ENCODE measurements around the gene ARSI. TPM values are rescaled to one million over a fixed set of nuclear protein-coding genes. Genes with fewer than 3 reads are reported as not detected.
A peak's percentile ranks its signal among the peaks of the same experiment; 100 is the strongest.

The ARSI gene
- total and polyA plus RNA-seq, 3 experiments from 2014 or later = not detected

DNA sequence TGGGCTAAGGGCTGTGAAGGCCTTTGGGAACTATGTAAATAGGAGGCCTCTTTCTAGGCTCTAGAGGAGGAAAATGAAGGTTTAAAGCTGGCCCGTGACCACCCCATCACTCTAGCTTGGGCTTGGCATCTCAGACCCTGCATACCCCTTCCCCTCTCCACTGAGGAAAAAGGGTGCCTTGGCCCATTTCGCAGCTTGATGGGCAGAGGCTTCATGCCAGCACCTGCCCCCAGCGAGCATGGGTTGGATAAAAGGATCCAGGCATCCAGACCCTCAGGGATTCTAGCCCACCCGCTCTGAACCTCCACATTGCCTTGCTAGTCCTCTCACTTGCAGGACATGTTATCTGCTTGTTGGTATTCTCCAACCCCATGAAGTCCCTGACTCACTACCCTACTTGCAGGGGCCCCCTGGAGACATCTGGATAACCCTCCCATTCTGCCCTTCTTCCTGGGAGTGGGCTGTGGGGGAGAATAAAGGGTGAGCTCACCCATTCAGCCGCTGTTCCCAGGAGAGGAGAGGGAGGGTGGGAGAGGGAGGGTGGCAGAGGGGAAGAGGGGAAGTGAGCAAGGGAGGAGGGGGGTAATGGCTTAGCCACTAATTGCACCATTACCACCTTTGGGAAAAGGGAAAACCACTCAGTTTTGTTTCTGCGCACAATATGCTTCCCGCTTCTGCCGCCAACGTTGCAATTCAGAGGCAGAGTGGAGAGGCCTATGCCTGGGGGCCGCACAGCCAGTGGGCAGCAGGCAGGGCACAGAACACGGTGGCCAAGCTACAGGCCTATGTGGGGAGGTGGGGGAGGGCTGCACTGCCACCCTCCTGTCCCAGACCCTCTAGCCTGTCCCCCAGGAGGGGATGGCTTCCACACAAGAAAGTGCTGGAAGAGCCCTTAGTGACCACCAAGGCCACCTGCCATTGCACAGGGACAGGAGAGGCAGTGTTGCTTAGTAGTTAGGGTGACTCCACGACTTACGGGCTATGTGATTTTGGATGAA lies 11.0 kb downstream of the ARSI start:
- Histone ChIP-seq H3K4me1 (ENCODE audit: insufficient read depth, low read length) (no peaks in the 10 kb centered on the region), H3K4me3 (ENCODE audit: low read length) (no peak overlapping the region), H3K36me3 (ENCODE audit: insufficient read depth, low read length) (no peaks in the 10 kb centered on the region), H3K9me3 (ENCODE audit: low read length) (no peaks in the 10 kb centered on the region), H3K27ac (ENCODE audit: low read depth, low read length) (no peak overlapping the region), H3K27me3 (ENCODE audit: insufficient read depth, low read length, poor library complexity, severe bottlenecking) (no peaks in the 10 kb centered on the region)
- no peak overlapping the region for H3K27ac Mint-ChIP-seq
- no peaks in the 10 kb centered on the region for H3K36me3 Mint-ChIP-seq
- ChIA-PET CTCF (interaction anchor here (1.0 kb wide), 1 partner anchor 8 kb away, joined by 3 read pairs; no protein-coding TSS in a partner anchor), POLR2A (no interaction called here)
- no peak overlapping the region for H3K4me3 Mint-ChIP-seq
- no peaks in the 10 kb centered on the region for H3K4me1 Mint-ChIP-seq
- no peak for DNase-seq
- H3K9me3 Mint-ChIP-seq = no peaks in the 10 kb centered on the region
- peaks cover 7 to 10% of the 10 kb centered on the region in 2 donors for H3K27me3 Mint-ChIP-seq

DNA sequence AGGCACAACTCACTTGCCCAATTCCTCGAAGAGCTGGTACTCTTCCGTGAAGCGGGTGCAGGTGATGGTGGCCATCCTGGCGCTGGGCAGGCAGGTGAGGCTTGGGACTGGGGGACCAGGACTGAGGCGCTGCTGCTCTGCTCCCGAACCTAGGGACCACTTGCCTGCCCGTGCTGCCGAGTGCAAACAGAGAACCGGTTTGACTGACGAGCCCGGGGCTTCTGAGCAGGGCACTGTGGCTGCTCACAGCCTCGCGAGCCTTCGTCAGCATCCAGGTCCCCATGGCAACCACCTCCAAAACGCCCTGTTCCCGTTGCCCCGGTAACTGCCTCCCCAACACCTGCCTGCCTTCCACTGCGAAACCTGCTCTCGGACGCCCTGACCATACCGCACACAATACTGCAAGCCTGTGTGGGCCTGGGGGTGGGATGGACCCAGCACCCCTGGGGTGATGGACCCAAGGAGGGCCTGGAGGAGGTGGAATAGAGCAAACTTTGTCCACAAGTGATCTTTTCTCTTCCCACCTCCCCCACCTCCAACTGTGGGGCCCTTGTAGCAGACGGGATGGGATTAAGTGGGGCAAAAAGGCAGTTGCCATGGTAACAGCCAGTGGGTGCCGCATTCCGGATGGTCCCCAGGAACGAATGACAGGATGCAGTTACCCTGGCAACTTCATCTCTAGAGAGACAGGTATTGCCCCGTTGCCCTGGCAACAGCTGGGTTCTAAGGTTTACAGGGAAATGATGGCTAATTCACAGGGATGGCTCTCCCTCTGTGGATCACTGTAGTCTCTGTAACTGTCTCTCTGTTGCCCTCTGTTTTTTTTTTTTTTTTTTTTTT lies 12.9 kb downstream of the ARSI start, which contains the start of gene CAMK2A:
Gene CAMK2A, minus strand, starts transcription at position 223 of the 840 bp plus-strand sequence. Its CDS starts 148 bp downstream, at position 75.
- no peak for DNase-seq
- no peaks in the 10 kb centered on the region for H3K4me1 Mint-ChIP-seq
- peaks cover 7 to 10% of the 10 kb centered on the region in 2 donors for H3K27me3 Mint-ChIP-seq
- peak within 1 kb of the TSS in 1 of 8 donors; percentile 43 for H3K27ac Mint-ChIP-seq
- Histone ChIP-seq H3K27ac (ENCODE audit: low read depth, low read length) (no peak within 1 kb of the TSS), H3K4me3 (ENCODE audit: low read length) (no peak within 1 kb of the TSS), H3K9me3 (ENCODE audit: low read length) (no peaks in the 10 kb centered on the region), H3K36me3 (ENCODE audit: insufficient read depth, low read length) (no peaks in the 10 kb centered on the region), H3K27me3 (ENCODE audit: insufficient read depth, low read length, poor library complexity, severe bottlenecking) (no peaks in the 10 kb centered on the region), H3K4me1 (ENCODE audit: insufficient read depth, low read length) (no peaks in the 10 kb centered on the region)
- H3K9me3 Mint-ChIP-seq = no peaks in the 10 kb centered on the region
- ChIA-PET CTCF (no interaction called here), POLR2A (no interaction called here)
- no peak within 1 kb of the TSS for H3K4me3 Mint-ChIP-seq
- no peaks in the 10 kb centered on the region for H3K36me3 Mint-ChIP-seq

DNA sequence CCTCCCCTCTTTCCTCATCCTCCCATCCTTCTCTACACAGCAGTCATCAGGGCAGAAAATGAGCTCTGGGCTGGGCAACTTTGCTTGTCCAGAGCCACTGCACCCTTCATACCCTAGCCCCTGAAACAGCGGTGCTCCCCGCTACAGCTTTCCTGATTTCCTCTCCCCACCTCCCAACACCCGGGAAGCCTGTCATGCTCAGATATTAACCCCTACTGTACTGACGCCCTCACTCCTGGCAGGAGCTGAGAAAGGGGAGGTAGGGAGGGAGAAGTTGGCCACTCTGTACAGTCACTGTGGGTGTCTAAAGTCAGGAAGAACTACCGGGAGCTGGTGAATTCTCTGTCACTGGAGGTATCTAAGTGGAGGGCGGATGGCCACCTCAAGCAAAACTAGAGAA lies 13.9 kb downstream of the ARSI start:
- no peaks in the 10 kb centered on the region for H3K9me3 Mint-ChIP-seq

DNA sequence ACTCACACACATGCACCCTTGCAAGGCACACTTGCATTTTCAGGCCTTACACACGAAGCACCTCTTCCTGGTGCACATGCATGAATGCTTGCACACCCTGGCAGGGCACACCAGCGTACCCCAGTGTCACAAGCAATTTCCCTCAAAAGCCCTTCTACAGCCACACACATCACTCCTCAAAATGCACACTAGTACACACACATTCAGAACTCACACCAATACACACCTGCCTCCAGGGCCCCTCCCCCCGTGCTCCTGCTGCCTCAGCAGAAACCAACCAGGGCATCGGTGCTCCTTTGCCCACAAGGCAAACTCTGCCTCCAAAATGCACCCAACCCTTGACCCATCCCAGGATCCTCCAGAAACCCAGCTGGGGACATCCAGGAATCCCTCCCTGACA lies 14.3 kb downstream of the ARSI start:
- Mint-ChIP-seq H3K4me3 (no peak overlapping the region), H3K36me3 (no peaks in the 10 kb centered on the region), H3K4me1 (no peaks in the 10 kb centered on the region), H3K9me3 (no peaks in the 10 kb centered on the region), H3K27me3 (peaks cover 4 to 10% of the 10 kb centered on the region in 2 donors), H3K27ac (peak overlapping the region in 1 of 8 donors; percentile 43)
- ChIA-PET POLR2A (no interaction called here), CTCF (no interaction called here)
- no peaks in the 10 kb centered on the region for H3K9me3 ChIP-seq (ENCODE audit: low read length)
- DNase-seq = no peak
- no peaks in the 10 kb centered on the region for H3K4me1 ChIP-seq (ENCODE audit: insufficient read depth, low read length)
- no peaks in the 10 kb centered on the region for H3K36me3 ChIP-seq (ENCODE audit: insufficient read depth, low read length)
- H3K4me3 ChIP-seq (ENCODE audit: low read length) = no peak overlapping the region
- H3K27ac ChIP-seq (ENCODE audit: low read depth, low read length) = no peak overlapping the region
- no peaks in the 10 kb centered on the region for H3K27me3 ChIP-seq (ENCODE audit: insufficient read depth, low read length, poor library complexity, severe bottlenecking)

More for the DNA sequence above, 13.9 kb downstream of the ARSI start:
- no peaks in the 10 kb centered on the region for H3K4me1 Mint-ChIP-seq
- H3K27me3 ChIP-seq (ENCODE audit: insufficient read depth, low read length, poor library complexity, severe bottlenecking) = no peaks in the 10 kb centered on the region
- H3K27ac Mint-ChIP-seq = peak overlapping the region in 1 of 8 donors; percentile 43
- no peaks in the 10 kb centered on the region for H3K36me3 Mint-ChIP-seq
- no peaks in the 10 kb centered on the region for H3K4me1 ChIP-seq (ENCODE audit: insufficient read depth, low read length)
- no peak overlapping the region for H3K27ac ChIP-seq (ENCODE audit: low read depth, low read length)
- H3K4me3 ChIP-seq (ENCODE audit: low read length) = no peak overlapping the region
- ChIA-PET POLR2A (no interaction called here), CTCF (no interaction called here)
- DNase-seq = no peak
- H3K4me3 Mint-ChIP-seq = no peak overlapping the region
- H3K9me3 ChIP-seq (ENCODE audit: low read length) = no peaks in the 10 kb centered on the region
- H3K27me3 Mint-ChIP-seq = peaks cover 7 to 10% of the 10 kb centered on the region in 2 donors
- H3K36me3 ChIP-seq (ENCODE audit: insufficient read depth, low read length) = no peaks in the 10 kb centered on the region

DNA sequence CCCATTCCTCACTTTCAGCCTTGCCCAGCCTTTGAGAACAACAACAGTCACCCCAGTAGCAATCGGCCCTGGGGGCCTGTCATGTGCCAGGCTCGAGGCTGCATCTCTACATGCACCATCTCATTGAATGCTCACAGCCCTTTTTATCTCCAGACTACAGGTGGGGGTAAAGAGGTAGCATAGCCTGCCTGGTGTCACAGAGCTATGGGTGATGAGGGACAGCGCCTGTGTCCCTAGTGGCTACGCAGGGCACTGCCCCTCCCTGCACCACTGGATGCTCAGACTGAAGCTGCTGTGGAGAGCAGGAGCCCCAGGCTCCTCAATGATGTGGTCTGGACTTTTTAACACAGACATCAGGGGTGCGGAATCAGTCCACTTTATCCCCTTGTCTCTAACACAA lies 15.9 kb downstream of the ARSI start:
- Mint-ChIP-seq H3K4me1 (no peaks in the 10 kb centered on the region), H3K4me3 (no peak overlapping the region), H3K9me3 (no peaks in the 10 kb centered on the region), H3K27me3 (peaks cover 3 to 10% of the 10 kb centered on the region in 2 donors), H3K36me3 (no peaks in the 10 kb centered on the region), H3K27ac (peak overlapping the region in 1 of 8 donors; percentile 27)
- Histone ChIP-seq H3K4me1 (ENCODE audit: insufficient read depth, low read length) (no peaks in the 10 kb centered on the region), H3K4me3 (ENCODE audit: low read length) (no peak overlapping the region), H3K9me3 (ENCODE audit: low read length) (no peaks in the 10 kb centered on the region), H3K27me3 (ENCODE audit: insufficient read depth, low read length, poor library complexity, severe bottlenecking) (no peaks in the 10 kb centered on the region), H3K36me3 (ENCODE audit: insufficient read depth, low read length) (no peaks in the 10 kb centered on the region), H3K27ac (ENCODE audit: low read depth, low read length) (no peak overlapping the region)
- DNase-seq = no peak
- POLR2A ChIA-PET = no interaction called here
- CTCF ChIA-PET = no interaction called here

DNA sequence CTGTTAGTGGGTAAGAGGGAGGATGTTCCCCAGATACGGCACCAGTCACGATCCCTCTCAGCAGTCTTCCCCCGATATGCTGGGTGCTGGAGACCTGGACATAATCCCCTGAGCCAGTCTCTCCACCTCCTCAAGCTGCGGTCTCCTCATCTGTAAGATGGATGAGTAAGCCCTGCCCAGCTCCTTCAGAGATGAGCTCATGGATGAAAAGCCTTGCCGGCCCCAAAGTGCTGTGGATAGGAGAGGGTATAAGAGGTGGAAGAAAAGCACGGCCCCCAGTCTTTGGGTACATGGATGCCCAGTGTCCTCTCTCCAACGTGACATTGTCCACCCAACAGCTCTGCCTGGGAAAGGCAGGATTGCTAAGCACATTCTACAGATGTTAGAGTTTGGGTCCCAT lies 17.6 kb downstream of the ARSI start:
- Mint-ChIP-seq H3K9me3 (no peaks in the 10 kb centered on the region), H3K27me3 (peaks cover 7 to 18% of the 10 kb centered on the region in 2 donors), H3K4me1 (no peaks in the 10 kb centered on the region), H3K36me3 (no peaks in the 10 kb centered on the region), H3K4me3 (no peak overlapping the region), H3K27ac (no peak overlapping the region)
- Histone ChIP-seq H3K4me1 (ENCODE audit: insufficient read depth, low read length) (no peaks in the 10 kb centered on the region), H3K9me3 (ENCODE audit: low read length) (no peaks in the 10 kb centered on the region), H3K27ac (ENCODE audit: low read depth, low read length) (no peak overlapping the region), H3K27me3 (ENCODE audit: insufficient read depth, low read length, poor library complexity, severe bottlenecking) (no peaks in the 10 kb centered on the region), H3K36me3 (ENCODE audit: insufficient read depth, low read length) (no peaks in the 10 kb centered on the region), H3K4me3 (ENCODE audit: low read length) (no peak overlapping the region)
- POLR2A ChIA-PET = no interaction called here
- DNase-seq = peak in 1 of 5 donors; percentile 8
- CTCF ChIA-PET = no interaction called here

DNA sequence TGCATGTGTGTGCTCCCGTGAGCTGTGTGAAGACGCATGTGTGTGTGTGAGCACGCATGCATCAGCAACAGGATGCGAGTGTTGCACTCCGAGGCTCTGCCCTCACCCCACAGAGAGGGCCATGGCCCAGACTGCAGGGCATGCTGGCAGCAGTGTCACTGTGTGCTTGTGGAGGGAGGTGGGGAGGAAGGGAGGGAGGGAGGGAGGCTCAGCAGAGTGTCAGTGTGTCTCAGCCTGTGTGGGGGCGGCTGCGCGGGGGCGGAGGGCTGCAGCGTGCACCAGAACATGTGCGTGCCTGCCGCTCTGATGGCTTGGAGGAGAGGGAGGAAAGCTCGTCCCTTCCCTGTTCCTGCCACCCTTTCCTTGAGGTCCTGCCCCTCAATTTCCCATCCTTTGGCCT lies 18.4 kb downstream of the ARSI start:
- Histone ChIP-seq H3K9me3 (ENCODE audit: low read length) (no peaks in the 10 kb centered on the region), H3K4me1 (ENCODE audit: insufficient read depth, low read length) (no peaks in the 10 kb centered on the region)
- H3K9me3 Mint-ChIP-seq = no peaks in the 10 kb centered on the region

DNA sequence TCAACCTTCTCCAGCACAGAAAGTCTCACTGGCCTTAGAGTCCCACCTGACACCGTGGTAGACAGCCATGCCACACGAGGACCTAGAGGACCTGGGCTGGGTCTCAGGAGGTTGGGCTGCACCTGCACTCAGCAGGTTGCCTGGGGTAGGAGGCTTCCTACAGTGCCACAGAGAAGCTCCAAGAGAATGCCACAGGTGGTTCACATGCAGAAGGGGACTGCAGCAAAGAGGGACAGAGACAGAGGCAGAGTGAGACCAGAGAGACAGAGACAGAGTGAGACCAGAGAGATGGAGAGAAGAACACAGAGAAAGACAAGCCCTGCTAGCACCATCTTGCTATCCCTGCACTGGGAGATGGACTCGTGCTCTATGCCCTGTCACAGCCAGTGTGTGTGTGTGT lies 18.8 kb downstream of the ARSI start:
- Histone ChIP-seq H3K9me3 (ENCODE audit: low read length) (no peaks in the 10 kb centered on the region), H3K27me3 (ENCODE audit: insufficient read depth, low read length, poor library complexity, severe bottlenecking) (no peaks in the 10 kb centered on the region), H3K36me3 (ENCODE audit: insufficient read depth, low read length) (no peaks in the 10 kb centered on the region), H3K4me1 (ENCODE audit: insufficient read depth, low read length) (no peaks in the 10 kb centered on the region), H3K4me3 (ENCODE audit: low read length) (no peak overlapping the region), H3K27ac (ENCODE audit: low read depth, low read length) (no peak overlapping the region)
- ChIA-PET POLR2A (no interaction called here), CTCF (no interaction called here)
- H3K36me3 Mint-ChIP-seq = no peaks in the 10 kb centered on the region
- H3K4me3 Mint-ChIP-seq = no peak overlapping the region
- H3K4me1 Mint-ChIP-seq = no peaks in the 10 kb centered on the region
- no peaks in the 10 kb centered on the region for H3K9me3 Mint-ChIP-seq
- H3K27ac Mint-ChIP-seq = peak overlapping the region in 2 of 8 donors; percentile 43 to 64
- peak in 1 of 5 donors; percentile 16 for DNase-seq
- peaks cover 7 to 23% of the 10 kb centered on the region in 2 donors for H3K27me3 Mint-ChIP-seq

More for the DNA sequence above, 18.4 kb downstream of the ARSI start:
- DNase-seq = no peak
- H3K36me3 Mint-ChIP-seq = no peaks in the 10 kb centered on the region
- Histone ChIP-seq H3K27me3 (ENCODE audit: insufficient read depth, low read length, poor library complexity, severe bottlenecking) (no peaks in the 10 kb centered on the region), H3K36me3 (ENCODE audit: insufficient read depth, low read length) (no peaks in the 10 kb centered on the region), H3K4me3 (ENCODE audit: low read length) (no peak overlapping the region), H3K27ac (ENCODE audit: low read depth, low read length) (no peak overlapping the region)
- H3K27ac Mint-ChIP-seq = no peak overlapping the region
- no peaks in the 10 kb centered on the region for H3K4me1 Mint-ChIP-seq
- H3K27me3 Mint-ChIP-seq = peaks cover 7 to 21% of the 10 kb centered on the region in 2 donors
- no peak overlapping the region for H3K4me3 Mint-ChIP-seq
- CTCF ChIA-PET = no interaction called here
- POLR2A ChIA-PET = no interaction called here

Data from CD8-positive, alpha-beta memory T cell (primary cell).